Stimulated activated CD4-positive, alpha-beta T cell treated with anti-CD3 and anti-CD28 coated beads, Interleukin-4, amount 100 ng/mL, for 48 hours (primary cell): ENCODE results near the gene RHCG.

Source experiments
- DNase-seq, 2 donors: peaks; one replicate each; pipeline ENCODE4 v3.0.0-alpha.2; 2020; ENCODE audit warnings: low read depth in 2 of 2

Gene RHCG

DNA sequence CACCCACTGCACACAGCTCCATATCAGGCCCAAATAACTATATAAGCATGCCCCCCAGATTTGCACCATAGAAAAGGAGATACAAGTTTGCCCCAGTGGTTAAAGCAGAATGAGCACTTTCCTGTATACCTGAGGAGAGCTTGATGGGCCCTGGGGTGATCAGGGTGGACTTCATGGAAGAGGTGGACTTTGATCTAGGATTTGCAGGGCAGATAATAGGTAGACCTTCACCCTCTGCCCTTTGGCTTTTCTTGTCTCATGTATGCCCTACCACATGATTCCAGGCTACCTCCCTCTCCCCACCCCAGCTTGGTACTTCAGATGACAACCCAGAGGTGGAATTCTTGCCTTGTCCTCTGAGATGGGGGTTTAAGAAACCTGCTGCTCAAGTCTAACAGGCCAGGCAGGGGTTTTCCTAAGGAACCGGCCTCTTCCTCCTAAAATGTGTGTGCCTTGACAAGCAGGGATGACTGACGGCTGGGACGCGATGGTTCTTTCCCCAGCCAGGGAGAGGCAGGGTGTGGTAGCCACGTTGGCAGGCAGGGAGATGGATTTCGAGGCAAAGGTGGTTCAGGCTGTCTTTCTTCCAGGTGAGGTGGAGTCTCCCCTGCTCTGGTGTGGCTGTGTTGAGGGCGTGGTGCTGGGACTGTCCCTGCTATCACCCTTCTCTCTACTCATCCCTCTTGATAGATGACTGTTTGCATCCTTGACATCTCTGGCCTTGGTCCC lies 6.6 kb upstream of the RHCG start:
- DNase-seq, result no peak

DNA sequence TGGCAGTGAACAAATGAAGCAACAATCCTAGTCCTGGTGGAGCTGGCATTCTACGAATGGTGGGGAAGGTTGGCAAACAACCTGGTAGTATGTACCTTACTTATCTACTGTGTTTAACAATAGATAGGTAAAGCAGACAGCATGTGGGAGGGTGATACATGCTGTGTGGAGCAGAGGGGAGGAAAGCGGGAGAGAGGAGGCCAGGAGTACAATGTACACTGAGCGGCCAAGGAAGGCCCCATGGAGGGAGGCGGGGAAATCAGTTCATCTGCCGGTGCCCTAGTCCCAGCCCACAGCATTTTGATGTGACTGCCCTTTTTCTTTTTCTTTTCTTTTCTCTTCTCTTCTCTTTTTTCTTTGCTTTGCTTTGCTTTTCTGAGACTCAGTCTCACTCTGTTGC lies 5.3 kb upstream of the RHCG start:
- no peak for DNase-seq

DNA sequence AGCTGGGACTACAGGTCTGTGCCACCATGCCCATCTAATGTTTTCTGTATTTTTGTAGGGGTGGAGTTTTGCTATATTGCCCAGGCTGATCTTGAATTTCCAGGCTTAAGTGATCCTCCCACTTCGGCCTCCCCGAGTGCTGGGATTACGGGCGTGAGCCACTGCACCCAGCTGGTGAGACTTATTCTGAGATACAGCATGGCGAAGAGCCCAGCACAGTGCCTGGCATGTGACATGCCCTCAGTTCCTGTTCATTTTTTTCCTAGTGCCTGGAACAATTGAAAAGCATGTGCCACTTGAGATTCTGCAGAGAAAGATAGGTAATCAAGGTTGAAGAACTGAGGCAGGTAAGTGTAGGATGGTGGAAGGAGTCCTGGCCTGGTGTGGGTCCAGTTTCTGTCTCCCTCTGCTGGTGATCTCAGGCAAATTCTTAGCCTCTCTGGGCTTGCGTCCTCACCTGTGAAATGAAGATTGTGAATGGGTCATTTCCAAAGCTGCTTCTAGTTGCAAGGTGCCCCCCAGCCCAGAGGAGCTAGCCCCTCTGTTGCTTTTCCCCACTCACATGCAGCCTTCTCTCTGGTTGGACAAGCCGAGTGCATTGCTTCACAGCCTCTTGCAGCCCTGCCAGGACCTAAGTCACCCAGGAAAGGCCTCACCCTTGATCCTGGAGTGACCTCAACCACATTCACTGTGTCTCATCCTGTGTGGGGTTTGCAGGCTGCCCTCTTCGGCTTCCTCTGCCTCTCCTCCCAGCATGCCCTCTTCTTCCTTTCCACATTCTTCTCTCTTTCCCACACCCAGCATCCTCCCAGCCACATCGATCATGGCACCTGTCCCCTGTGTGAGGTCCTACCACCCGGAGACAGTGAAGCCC lies 4.3 kb upstream of the RHCG start:
- no peak for DNase-seq

DNA sequence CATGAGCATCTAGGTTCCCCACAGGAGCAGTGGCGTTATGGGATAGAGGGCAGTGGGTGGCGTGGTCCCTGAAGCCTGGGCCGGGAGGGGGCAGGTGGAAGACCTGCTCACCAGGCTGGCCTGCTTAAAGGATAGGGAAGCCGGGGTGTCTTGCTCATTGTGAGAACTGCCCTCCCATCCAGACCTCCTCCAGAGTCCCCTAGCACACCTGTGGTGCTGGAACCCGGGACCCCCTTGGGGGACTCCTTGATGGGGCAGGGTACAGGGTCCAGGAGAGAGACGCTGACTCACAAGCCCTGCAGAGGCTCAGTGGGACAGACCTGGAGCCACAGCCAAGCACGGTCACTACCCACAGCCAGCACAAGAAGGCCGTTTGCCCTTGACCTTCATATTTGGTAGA lies 2.8 kb upstream of the RHCG start:
- DNase-seq, result no peak

DNA sequence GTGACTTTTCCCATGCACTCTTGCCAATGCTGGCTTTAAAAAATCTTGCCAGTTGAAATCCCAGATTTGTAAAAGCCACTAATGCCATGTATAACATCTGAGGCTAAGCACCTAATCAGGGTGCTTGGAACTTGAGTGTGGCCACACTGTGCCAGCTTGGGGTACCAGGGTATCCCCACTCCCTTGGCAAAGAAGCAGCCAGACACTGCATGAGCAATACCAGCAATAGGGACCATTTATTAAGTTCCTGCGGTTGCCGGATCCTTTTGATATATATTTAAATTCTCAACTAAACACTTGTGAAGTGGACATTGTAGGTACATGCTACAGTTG lies 2.2 kb upstream of the RHCG start:
- no peak for DNase-seq

DNA sequence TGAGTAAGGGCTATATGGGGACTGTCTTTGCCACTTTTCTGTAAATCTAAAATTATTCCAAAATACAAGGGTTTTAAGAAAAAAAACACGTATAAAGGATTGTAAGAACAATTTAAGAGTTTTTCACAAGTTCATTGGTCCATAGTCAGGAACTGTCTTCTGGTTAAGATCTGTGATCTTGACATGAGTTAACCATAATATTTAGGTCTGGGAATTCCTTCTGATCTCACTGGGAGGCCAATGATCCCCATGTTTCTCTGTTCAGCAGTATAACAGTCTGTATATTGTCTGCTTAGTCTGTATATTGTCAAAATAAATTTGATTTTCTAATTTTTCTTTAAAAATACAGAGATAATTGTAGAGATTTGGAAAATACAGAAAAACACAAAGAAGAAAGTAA lies 848 bp upstream of the RHCG start:
- no peak for DNase-seq

DNA sequence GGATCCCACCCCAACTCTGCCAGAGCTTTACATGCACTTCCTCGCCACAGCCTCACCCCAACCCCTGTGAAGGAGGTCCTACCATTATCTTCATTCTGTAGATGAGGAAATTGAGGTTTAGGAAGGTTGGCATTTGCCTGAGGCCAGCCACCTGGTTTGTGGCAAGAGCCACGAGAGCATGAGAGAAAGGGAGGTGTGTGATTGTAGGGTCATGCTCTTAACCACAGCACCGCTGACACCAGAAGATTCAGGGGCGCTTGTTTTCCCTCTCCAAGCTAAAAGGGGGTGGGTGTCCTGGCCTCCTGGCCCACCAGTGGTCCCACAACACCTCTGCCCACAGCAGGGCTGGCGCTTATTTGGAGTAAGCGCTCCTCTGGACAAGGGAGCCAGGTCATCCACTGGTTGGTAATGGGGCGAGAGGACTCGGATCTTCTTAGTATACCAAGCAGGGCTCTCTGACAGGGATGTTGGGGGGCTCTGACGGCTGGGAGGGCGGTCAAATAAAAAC lies 691 bp downstream of the RHCG start:
- no peak for DNase-seq

DNA sequence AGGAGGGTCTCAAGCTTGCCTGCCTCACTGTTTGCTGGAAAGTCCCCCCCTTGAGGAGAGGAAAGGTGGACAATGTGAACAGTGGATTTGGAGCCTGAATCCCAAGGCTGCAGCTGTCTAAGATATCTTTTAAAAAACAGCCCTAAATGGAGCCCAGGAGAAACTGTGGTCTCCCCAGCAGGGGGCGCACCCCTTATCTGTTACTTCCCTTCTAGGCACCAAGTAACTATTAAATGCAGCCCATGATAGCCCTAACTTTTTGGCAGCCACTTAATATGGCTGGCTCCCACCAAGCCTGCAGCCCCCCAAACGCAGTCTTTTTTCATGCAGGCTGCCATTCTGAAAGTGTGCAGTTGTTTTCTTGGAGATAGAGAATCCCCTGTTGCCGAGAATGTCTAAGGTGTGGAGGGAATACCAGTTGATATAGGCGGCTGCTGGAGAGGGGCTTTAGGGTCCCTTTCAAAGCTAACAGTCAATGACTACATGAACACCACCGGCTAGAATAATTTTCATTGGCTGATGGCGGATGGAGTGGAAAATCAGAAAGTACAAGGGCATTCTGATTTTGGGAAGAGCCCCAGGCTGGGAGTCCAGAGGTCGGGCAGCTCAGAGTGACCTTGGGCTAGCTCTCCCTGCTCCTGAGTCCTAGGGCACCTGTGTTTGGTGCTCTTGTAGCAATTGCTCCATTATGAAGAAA lies 1.3 kb downstream of the RHCG start:
- peak; percentile 20 to 52 for DNase-seq

DNA sequence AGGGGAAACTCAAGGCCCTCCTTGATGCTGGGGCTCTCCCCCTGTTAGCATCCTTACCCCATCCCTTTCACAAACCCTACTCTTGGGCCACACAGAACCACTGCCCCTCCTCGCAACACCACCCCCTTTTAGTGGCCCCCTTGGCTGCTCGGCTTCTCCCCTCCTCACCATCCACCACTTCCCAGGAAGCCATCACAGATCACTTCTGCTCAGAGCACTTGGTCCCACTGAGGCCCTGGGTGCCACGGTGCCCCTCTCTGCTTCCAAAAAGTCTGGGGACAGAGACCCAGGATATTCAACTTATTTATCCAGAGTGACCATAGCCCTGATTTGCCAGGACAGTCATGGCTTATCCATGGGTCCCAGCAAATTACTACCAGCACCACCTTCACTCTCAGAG lies 2.4 kb downstream of the RHCG start:
- DNase-seq, result no peak

DNA sequence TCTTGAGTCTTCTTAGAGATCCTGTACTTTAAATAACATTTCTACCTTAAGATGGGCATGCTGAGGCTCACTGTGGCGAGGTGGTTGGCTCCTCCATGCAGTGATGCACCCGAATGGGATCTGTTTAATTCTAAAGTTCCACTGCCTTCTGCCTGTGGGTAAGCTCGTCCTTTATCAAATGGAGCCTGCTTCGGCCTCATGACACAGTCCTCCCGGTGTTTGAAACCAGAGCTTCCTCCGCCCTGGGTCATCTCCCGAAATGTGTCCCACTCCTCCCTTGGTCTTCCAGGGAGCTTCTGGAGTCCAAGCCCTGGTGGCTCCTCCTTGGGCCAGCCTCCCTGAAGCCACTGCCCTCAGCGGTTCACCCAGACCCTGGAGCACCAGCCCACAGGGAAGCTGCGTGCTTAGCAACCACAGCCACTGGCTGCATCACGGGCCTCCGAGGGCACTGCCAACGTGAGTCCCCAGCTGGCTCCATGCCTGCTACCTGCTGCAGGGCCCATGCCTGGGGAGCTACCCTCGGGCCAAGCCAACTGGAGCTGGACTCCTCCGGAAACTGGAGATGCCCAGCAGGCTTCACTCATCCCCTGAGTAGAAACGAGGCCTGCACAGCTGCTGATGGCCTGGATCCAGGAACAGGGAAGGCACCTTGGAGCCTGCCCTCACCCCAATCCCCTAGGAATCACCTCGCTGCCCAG lies 3.3 kb downstream of the RHCG start:
- no peak for DNase-seq

DNA sequence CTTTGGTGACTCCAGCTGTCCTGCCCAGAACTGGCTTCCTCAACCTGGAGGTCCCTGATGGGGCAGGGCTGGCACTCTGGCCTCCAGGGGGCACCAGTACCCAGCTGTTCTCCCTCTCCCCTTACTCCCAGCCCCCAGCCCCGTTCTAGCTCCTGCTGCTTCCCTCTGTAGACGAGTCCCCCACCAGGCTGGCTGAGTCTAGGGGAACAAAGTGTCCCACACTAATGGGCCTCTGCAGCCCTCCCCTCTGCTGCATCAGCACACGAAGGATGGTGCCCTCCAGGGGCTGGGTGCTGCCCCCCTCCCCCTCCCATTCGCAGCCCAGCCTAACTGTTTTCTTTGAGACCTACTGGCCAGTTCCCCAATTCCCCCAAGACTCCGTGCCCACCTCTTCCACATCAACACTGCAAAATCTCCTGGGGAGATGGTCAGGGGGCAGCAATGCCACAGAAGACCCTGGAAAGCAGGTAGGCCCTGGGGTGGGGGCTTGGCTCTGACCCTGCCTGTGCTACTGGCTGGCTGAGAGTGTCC lies 4.2 kb downstream of the RHCG start:
- DNase-seq, result no peak

DNA sequence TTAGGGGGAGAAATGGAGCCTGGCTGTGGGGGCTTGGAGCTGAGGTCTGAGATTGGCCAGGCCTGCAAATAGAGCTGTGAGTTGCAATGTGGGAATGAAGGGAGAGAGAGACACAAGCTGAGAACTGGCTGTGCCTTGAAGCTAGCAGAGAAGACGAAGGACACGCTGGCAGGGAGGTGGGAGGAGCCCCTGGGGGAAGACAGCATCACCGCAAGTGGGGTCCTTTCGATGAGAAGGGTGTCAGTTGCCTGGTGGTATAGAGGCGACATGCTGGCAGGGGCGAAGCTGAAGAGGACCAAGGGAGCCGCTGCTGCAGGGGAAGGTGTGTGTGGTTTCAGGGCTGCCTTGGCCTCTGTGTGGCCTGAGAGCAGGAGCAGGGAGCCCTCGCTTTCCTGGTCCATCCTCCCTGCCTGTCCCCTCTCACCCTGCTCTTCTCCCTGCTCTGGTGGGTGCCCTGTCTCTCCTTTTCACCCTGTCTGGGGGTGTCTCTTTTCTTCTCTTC lies 5.5 kb downstream of the RHCG start:
- DNase-seq, result no peak

DNA sequence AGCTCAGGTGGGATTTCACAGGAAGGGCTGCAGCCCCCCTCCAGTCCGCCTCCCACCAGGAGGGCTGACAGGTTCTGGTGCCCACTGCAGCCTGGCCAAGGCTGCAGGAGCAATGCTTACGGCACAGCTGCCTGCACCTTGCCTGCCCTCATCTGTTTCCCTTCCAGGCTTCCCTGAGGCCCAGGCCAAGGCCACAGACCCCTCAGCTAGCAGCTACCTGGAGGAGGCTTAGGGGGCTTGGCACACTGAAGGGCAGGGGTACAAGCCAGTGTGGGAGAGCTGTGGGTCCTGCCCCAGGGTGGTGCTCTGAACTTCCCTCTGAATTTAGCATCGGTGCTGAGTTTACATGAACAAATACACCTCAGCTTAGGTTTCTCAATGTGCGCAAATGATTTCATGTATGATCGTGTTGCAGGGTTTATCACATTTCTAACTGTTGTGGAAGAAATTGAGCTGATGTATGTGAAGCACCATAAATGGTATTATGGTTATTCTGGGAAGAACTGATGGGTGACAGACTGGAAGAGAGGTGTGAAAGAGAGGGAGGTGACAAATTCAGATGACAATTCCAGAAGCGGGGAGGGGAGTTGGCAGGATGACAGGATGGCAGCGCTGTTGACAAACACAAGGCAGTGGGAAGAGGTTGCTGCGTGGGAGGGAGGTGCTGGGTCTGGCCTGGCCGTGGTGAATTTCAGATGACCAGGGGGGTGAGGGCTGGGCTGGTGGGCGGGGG lies 6.1 kb downstream of the RHCG start:
- DNase-seq, result no peak

DNA sequence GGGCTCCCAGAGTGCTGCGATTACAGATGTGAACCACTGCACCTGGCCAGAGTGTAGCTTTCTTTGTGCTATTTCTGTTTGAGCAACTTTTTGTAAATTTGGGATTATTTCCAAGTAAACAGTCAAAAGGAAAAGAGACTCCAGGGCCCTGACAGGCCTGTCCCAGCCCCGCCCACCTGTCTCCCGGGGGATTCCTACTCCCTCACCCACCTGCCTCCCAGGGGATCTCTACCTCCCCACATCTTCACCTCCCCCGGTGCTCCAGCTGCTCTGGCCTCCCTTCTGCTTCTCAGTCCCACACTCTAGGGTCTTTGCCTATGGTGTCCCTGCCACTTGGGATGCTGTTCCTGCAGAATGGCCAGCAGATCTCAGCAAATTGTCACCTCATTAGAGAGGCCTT lies 7.0 kb downstream of the RHCG start:
- DNase-seq, result no peak

DNA sequence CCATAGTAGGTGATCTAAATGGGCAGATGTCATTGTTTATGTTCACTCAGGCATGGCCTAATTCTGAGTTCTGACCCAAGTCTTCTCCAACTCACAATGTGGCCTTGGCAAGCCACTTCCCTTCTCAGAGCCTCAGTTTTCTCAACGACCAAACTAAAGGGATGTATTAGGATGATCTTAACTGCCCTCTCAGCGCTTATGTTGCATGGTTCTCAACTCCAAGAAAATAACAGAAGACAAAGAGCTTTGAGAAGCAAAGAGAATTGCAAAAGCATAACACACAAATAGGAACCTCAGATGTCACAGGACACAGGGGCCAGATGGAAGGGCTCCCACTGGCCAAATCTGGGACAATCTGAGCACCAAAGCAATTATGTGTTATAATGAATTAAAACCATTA lies 8.6 kb downstream of the RHCG start:
- no peak for DNase-seq

DNA sequence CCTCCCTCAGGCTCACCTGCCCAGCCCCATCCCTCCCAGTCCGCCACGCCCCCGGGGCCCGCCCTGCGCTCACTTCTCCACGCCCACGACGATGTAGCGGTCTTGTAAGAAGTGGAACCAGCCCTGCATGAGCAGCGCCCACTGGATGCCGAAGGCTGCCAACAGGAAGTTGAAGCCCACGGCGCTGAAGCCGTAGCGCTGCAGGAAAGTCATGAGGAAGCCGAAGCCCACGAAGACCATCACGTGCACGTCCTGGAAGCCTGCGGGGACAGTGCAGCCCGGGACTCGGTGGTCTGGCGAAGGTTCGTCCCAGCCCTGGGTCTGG lies 9.7 kb downstream of the RHCG start:
- peak; percentile 16 to 38 for DNase-seq

DNA sequence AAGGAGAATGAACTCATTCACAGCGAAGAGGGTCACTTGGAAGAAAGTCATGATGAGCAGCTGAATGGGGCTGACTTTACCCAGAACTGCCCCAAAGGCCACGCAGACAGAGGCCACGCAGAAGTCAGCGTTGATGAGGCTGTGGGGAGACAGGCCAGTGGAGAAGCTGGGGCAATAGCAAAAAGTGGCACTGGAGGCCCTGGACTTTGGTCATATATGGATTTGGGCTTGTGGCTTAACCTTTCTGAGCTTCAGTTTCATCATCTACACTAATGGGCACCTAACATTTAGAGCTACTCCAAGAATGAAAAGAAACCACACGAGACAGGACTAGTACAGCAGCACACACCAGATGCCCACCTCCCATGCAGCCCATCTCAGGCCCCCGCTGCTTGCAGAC lies 13.3 kb downstream of the RHCG start:
- no peak for DNase-seq

DNA sequence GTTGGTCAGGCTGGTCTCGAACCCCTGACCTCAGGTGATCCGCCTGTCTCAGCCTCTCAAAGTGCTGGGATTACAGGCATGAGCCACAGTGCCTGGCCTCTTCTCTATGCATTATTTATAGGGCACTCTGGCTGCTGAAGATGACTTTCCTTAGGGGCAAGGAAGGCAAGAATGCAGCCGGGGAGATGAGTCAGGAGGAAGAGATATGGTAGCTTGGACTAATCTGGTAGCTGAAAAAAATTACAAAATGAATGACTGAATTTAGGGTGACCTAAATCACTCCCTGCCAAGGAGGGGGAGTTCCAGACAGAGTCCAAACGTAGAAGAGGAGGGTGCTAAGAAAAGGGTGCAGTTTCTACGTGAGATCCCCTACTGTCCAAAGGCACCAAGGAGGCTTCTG lies 14.2 kb downstream of the RHCG start:
- DNase-seq, result no peak

DNA sequence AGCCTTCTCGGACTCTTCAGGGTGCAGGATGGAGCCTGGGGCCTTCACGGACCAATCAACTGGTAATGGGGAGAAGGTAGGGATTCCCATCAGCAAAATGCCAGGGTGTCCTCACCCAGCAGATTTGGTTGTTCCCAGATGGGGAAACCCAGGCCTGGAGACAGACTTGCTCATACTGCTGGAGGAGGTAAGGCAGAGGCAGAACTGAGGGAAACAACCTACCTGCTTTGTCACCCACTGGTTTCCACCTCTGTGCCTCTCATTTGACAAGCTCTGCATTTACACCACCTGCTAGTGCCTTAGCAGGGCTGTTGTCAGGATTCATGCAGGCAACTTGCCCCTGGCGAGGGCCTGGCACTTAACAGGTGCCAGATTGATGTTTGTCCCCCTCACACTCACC lies 15.9 kb downstream of the RHCG start:
- no peak for DNase-seq

DNA sequence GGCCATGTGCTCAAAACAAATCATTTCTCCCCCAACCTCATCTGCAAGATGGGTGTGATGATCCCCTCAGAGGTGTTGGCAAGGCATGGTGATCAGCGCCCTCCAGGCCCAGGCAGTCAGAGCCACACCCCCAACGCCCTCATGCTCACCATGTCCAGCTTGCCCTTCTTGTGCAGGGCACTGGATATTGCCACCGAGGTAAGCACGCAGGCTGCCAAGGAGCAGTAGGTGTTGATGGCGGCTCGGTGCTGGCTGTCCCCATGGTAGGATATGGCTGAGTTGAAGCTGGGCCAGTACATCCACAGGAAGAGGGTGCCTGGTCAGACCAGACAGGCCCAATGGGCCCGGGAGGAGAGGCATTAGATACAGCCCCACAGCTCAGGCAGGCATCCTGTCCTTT lies 17.2 kb downstream of the RHCG start:
- DNase-seq, result no peak
